Calu3 (cell line): ENCODE results near the gene TRIM23. TPM values are rescaled to one million over a fixed set of nuclear protein-coding genes. Genes with fewer than 3 reads are reported as not detected.

Experiments used
- BruUV-seq: library from RNA; stranded (reverse); fragments of 400-500 nt; replicated peaks from 2 replicates; lab custom pipeline; 2021; lab: Mats Ljungman, UMichigan
- CTCF ChIA-PET: fragments of 300-600 bp; sonication (Branson Sonifier 250); formaldehyde crosslinking; loops from one replicate; lab custom pipeline; 2022; ENCODE audit warnings: antibody characterized with exemption; lab: Charles Lee
- DNase-seq: peaks from one replicate; pipeline ENCODE4 v3.0.0; 2022
- H3K27ac Mint-ChIP-seq: one replicate; pipeline ENCODE4 v1.8.0; 2022; ENCODE audit warnings: mixed read lengths; ENCODE audit not compliant: unreplicated experiment
- H3K27me3 Mint-ChIP-seq: one replicate; pipeline ENCODE4 v1.8.0; 2022; ENCODE audit warnings: mixed read lengths; ENCODE audit not compliant: unreplicated experiment
- H3K36me3 Mint-ChIP-seq: one replicate; pipeline ENCODE4 v1.8.0; 2022; ENCODE audit warnings: mild to moderate bottlenecking, moderate library complexity, mixed read lengths; ENCODE audit not compliant: insufficient read depth, unreplicated experiment
- H3K4me1 Mint-ChIP-seq: one replicate; pipeline ENCODE4 v1.8.0; 2022; ENCODE audit warnings: mild to moderate bottlenecking, low read depth, mixed read lengths; ENCODE audit not compliant: unreplicated experiment
- H3K4me3 Mint-ChIP-seq: one replicate; pipeline ENCODE4 v1.8.0; 2022; ENCODE audit warnings: mild to moderate bottlenecking, low read depth, moderate library complexity, mixed read lengths; ENCODE audit not compliant: unreplicated experiment
- H3K9me3 Mint-ChIP-seq: one replicate; pipeline ENCODE4 v1.8.0; 2022; ENCODE audit warnings: low read depth, mixed read lengths; ENCODE audit not compliant: unreplicated experiment
- intact Hi-C: fragments of 100-400 bp; cut with micrococcal nuclease; formaldehyde crosslinking; loops from one replicate; pipeline ENCODE4 v1.10.0; 2022; ENCODE audit not compliant: unreplicated experiment
- total RNA-seq: library from RNA; stranded (reverse); gene quantifications from 2 replicates; pipeline ENCODE4 v1.2.3, GENCODE V29; 2022
- TF ChIP-seq, protein P1 (sequence below): fragments of 200-600 bp; IDR thresholded peaks from one replicate; pipeline ENCODE4 v1.8.0; 2022; ENCODE audit warnings: antibody characterized with exemption; ENCODE audit not compliant: unreplicated experiment

TRIM23 gene
- total RNA-seq, 1 experiment from 2014 or later, result 12.5 TPM

DNA sequence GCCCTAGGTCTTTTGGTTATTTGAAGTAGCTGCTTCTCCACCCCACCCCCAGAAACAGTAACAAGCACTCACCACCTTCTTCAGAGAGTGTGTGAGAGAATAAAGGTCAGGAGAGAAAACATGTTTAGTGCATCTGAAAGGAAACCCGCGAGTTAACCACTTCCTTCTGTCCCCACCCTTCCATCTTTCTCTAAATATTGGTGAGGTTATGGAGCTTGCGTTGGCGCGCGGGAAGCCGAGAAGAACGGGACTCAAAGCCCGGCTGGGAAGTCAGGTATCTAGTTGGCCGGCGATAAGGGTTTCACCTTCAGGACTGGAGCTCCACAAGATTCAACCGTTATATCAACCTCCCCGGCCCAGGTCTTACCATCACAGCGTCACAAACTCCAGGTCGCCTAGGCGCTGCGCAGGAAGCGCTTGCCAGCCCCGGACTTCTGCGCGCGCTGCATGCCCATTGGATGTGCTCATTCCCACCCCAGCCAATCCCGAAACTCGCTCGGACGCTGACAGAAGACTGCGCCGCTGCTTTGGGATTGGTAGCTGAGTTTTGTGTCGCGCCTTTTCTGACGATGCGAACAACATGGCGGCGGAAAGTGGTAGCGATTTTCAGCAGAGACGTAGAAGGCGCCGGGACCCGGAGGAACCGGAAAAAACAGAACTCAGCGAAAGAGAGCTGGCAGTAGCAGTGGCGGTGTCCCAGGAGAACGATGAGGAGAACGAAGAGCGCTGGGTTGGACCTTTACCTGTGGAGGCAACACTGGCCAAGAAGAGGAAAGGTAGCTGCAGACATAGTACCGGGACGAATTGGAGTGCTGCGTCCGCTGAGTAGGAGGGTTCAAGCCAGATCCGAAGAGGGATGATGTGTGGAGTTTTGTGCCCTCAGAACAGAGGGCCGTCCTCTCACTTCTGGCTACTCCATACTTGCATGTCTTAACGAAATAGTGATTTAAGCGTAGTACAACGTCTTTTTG lies 61.1 kb downstream of the TRIM23 start, which contains the start of the genes CENPK and PPWD1:
Gene CENPK, minus strand, starts transcription at position 438 of the 971 bp plus-strand sequence. CDS start 8,261 bp downstream, outside the sequence.
Gene PPWD1, plus strand, starts transcription at position 566 of the 971 bp plus-strand sequence. Its CDS starts 15 bp downstream, at position 581.
- intact Hi-C loops, result no loop called here
- peak within 1 kb of the TSS; percentile 96 for H3K27ac Mint-ChIP-seq

DNA sequence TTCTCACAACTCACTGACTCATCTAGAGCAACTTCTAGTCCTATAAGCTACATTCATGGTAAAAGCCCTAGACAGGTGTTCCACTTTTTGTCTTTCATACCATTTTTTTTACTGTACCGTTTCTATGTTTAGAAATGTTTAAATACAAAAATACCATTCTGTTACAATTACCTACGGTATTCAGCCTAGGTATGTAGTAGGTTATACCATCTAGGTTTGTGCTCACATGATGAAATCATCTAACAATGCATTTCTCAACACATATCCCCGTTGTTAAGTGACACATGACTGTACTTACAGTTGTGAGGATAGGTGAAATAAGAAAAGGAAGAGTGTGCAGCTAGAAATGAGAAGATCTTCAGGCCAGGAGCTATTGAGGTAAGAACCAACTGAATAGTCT lies 67.4 kb downstream of the TRIM23 start:
- CTCF ChIA-PET, result no interaction called here
- Mint-ChIP-seq H3K9me3 (no peaks in the 10 kb centered on the region), H3K4me1 (peaks cover under 1% of the 10 kb centered on the region), H3K27ac (no peak overlapping the region), H3K36me3 (no peaks in the 10 kb centered on the region), H3K4me3 (no peak overlapping the region), H3K27me3 (no peaks in the 10 kb centered on the region)
- no TSS peak for BruUV-seq
- intact Hi-C loops, result no loop called here
- TF ChIP-seq, protein P1, sequence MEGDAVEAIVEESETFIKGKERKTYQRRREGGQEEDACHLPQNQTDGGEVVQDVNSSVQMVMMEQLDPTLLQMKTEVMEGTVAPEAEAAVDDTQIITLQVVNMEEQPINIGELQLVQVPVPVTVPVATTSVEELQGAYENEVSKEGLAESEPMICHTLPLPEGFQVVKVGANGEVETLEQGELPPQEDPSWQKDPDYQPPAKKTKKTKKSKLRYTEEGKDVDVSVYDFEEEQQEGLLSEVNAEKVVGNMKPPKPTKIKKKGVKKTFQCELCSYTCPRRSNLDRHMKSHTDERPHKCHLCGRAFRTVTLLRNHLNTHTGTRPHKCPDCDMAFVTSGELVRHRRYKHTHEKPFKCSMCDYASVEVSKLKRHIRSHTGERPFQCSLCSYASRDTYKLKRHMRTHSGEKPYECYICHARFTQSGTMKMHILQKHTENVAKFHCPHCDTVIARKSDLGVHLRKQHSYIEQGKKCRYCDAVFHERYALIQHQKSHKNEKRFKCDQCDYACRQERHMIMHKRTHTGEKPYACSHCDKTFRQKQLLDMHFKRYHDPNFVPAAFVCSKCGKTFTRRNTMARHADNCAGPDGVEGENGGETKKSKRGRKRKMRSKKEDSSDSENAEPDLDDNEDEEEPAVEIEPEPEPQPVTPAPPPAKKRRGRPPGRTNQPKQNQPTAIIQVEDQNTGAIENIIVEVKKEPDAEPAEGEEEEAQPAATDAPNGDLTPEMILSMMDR, result no peak
- DNase-seq, result no peak

More for the DNA sequence above, 61.1 kb downstream of the TRIM23 start, which contains the start of the genes CENPK and PPWD1:
- BruUV-seq, result TSS peak; percentile 63
- peak; percentile 93 for DNase-seq
- Mint-ChIP-seq H3K36me3 (peaks cover 31% of the 10 kb centered on the region), H3K4me3 (peak within 1 kb of the TSS; percentile 92), H3K4me1 (peaks cover 17% of the 10 kb centered on the region), H3K27me3 (no peaks in the 10 kb centered on the region), H3K9me3 (no peaks in the 10 kb centered on the region)
- TF ChIP-seq, protein P1, result no peak
- CTCF ChIA-PET, result interaction anchor here (0.9 to 1.6 kb wide), 4 partner anchors 12 to 756 kb away, joined by 3 to 5 read pairs (median 4); no protein-coding TSS in a partner anchor

DNA sequence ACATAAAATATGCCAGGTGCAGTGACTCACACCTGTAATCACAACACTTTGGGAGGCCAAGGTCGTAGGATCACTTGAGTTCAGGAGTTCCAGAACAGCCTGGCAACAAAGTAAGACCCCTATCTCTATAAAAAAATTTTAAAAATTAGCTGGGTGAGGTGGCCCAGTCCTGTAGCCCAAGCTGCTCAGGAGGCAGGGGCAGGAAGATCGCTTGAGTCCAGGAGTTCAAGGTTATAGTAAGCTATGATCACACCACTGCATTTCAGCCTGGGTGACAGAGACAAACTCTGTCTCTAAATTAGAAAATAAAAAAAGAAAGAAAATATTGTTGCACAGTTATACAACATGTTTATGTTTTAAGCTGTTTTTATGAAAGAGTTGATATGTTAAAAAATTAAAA lies 68.0 kb downstream of the TRIM23 start:
- BruUV-seq, result no TSS peak
- Mint-ChIP-seq H3K4me3 (no peak overlapping the region), H3K36me3 (no peaks in the 10 kb centered on the region)

DNA sequence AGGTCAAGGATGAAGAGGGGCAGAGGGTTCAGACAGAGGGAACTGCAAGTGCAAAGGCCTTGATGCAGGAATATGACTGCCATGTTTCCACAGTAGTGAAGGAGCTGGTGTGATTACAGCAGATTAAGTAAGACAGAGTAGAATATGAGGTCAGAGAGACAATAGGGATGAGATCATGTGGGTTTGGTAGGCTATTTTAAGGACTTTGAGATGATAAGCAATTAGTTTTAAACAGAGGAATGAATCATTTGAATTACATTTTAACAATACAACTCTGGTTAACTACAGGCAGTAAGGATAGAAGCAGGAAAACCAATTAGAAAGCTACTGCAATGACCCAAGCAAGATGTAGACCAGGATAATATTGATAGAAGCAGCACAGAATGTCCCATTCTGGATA lies 68.8 kb downstream of the TRIM23 start:
- TF ChIP-seq, protein P1, result no peak
- H3K27me3 Mint-ChIP-seq, result no peaks in the 10 kb centered on the region
- intact Hi-C loops, result no loop called here
- CTCF ChIA-PET, result no interaction called here
- BruUV-seq, result no TSS peak
- no peak overlapping the region for H3K27ac Mint-ChIP-seq
- H3K36me3 Mint-ChIP-seq, result no peaks in the 10 kb centered on the region
- H3K4me3 Mint-ChIP-seq, result no peak overlapping the region
- no peak for DNase-seq
- H3K4me1 Mint-ChIP-seq, result no peaks in the 10 kb centered on the region
- H3K9me3 Mint-ChIP-seq, result no peaks in the 10 kb centered on the region

More for the DNA sequence above, 68.0 kb downstream of the TRIM23 start:
- no peak for DNase-seq
- Mint-ChIP-seq H3K27me3 (no peaks in the 10 kb centered on the region), H3K27ac (no peak overlapping the region), H3K9me3 (no peaks in the 10 kb centered on the region), H3K4me1 (no peaks in the 10 kb centered on the region)
- TF ChIP-seq, protein P1, result no peak
- CTCF ChIA-PET, result no interaction called here
- intact Hi-C loops, result no loop called here
